GM12873 (cell line): ENCODE data around the gene RPGRIP1L.

ENCODE experiments used
- CTCF ChIP-seq: IDR thresholded peaks from 2 replicates; pipeline ENCODE4 v1.5.1; 2012; ENCODE audit warnings: low read depth, mild to moderate bottlenecking, moderate library complexity, low read length, control low read depth; ENCODE audit not compliant: insufficient read depth; ENCODE audit errors: missing control alignments

The RPGRIP1L gene

GRCh38 chr16:53583401-53583800 lies 120.3 kb downstream of the RPGRIP1L start:
- TF ChIP-seq CTCF = no peak

GRCh38 chr16:53581784-53582183 lies 121.9 kb downstream of the RPGRIP1L start:
- TF ChIP-seq CTCF = no peak

GRCh38 chr16:53580038-53580802 lies 123.4 kb downstream of the RPGRIP1L start:
- TF ChIP-seq CTCF = no peak

GRCh38 chr16:53576904-53577303 lies 126.8 kb downstream of the RPGRIP1L start:
- TF ChIP-seq CTCF = no peak

GRCh38 chr16:53576210-53576609 lies 127.4 kb downstream of the RPGRIP1L start:
- TF ChIP-seq CTCF = no peak

GRCh38 chr16:53571763-53572162 lies 131.9 kb downstream of the RPGRIP1L start:
- TF ChIP-seq CTCF = no peak

GRCh38 chr16:53566552-53567245 lies 137.0 kb downstream of the RPGRIP1L start:
- no peak for TF ChIP-seq CTCF
